ENCODE data around the gene SRP68. TPM values are rescaled to one million over a fixed set of nuclear protein-coding genes. Genes with fewer than 3 reads are reported as not detected.

Gene SRP68
- total and polyA plus RNA-seq, 4 experiments from 2014 or later, result 59.1 to 92.4 (median 85.7) TPM

GRCh38 chr17:76050538-76051467, 21.5 kb downstream of the SRP68 start:
- ChIA-PET CTCF (ENCODE audit: partially characterized antibody) (no interaction called here), POLR2A (ENCODE audit: partially characterized antibody) (no interaction called here)
- Histone ChIP-seq H3K9me3 (ENCODE audit: control insufficient read depth in 1 of 2, low read length in 2 of 2) (no peaks in the 10 kb centered on the region), H3K27ac (ENCODE audit: low read depth, low read length) (no peak overlapping the region), H3K36me3 (ENCODE audit: insufficient read depth, low read length) (peaks cover 60% of the 10 kb centered on the region), H3K4me3 (ENCODE audit: low read length in 2 of 2) (no peak overlapping the region), H3K27me3 (ENCODE audit: insufficient read depth, low read length) (no peaks in the 10 kb centered on the region), H3K4me1 (ENCODE audit: insufficient read depth, low read length) (peaks cover 6% of the 10 kb centered on the region)
- no peaks in the 10 kb centered on the region for H3K9me3 Mint-ChIP-seq
- no peak overlapping the region for H3K4me3 Mint-ChIP-seq
- no peaks in the 10 kb centered on the region for H3K27me3 Mint-ChIP-seq
- H3K27ac Mint-ChIP-seq, result peak overlapping the region in 5 of 7 donors; percentile 19 to 70 (median 56)
- intact Hi-C loops (cut with micrococcal nuclease), result no loop called here
- H3K36me3 Mint-ChIP-seq, result peaks cover 54 to 63% of the 10 kb centered on the region in 2 donors
- H3K4me1 Mint-ChIP-seq, result peaks cover 14 to 23% (median 19%) of the 10 kb centered on the region in 4 donors
- DNase-seq, result no peak

DNA sequence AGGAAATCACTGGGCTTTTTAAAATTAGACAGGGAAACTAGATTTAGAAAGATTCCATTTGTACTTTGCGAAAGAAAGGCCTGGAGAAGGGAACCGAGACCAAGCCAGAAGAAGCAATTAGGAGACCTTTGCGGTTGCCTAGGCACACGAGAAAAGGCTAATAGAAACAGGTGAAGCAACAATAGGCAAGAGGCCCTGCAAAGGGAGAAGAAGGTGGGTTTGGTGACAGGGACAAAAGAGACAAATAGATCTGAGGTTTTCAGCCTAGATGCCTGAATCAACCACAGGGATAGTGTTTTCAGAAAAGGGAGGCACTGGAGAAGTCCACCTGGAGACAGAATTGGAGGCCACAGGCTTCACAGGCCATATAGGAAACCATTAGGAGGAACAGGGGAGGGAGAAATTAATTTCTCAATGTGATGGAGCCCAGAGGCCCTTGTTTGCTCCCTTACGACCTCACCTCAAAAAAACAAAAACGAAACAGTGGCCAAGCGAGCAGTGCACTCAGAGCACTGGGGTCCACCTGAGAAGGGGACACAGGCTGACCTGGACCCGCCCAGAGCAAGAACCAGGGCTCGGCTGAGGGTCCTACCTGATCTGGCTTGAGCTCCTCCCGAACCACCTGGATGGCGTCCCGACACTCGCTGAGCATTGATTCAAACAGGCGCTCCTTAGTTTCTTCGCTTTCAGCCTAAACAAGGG, 22.3 kb downstream of the SRP68 start:
- POLR2A ChIA-PET (ENCODE audit: partially characterized antibody), result interaction anchor here (0.8 kb wide), 1 partner anchor 11 kb away, joined by 3 read pairs; no protein-coding TSS in a partner anchor
- CTCF ChIA-PET (ENCODE audit: partially characterized antibody), result no interaction called here
- H3K27ac ChIP-seq (ENCODE audit: low read depth, low read length), result no peak overlapping the region

GRCh38 chr17:76049239-76049638, 23.1 kb downstream of the SRP68 start:
- Mint-ChIP-seq H3K4me3 (peak overlapping the region in 1 of 8 donors; percentile 7), H3K27me3 (no peaks in the 10 kb centered on the region), H3K27ac (peak overlapping the region; percentile 49 to 95 (median 80)), H3K36me3 (peaks cover 66 to 76% of the 10 kb centered on the region in 2 donors), H3K9me3 (no peaks in the 10 kb centered on the region), H3K4me1 (peaks cover 14 to 23% (median 19%) of the 10 kb centered on the region in 4 donors)
- ChIA-PET CTCF (ENCODE audit: partially characterized antibody) (no interaction called here), POLR2A (ENCODE audit: partially characterized antibody) (interaction anchor here (0.8 kb wide), 1 partner anchor 12 kb away, joined by 3 read pairs; no protein-coding TSS in a partner anchor)
- DNase-seq, result no peak
- Histone ChIP-seq H3K9me3 (ENCODE audit: control insufficient read depth in 1 of 2, low read length in 2 of 2) (no peaks in the 10 kb centered on the region), H3K27ac (ENCODE audit: low read depth, low read length) (no peak overlapping the region), H3K36me3 (ENCODE audit: insufficient read depth, low read length) (peaks cover 74% of the 10 kb centered on the region), H3K4me1 (ENCODE audit: insufficient read depth, low read length) (peaks cover 6% of the 10 kb centered on the region), H3K27me3 (ENCODE audit: insufficient read depth, low read length) (no peaks in the 10 kb centered on the region), H3K4me3 (ENCODE audit: low read length in 2 of 2) (no peak overlapping the region)
- intact Hi-C loops (cut with micrococcal nuclease), result loop anchor here (2.0 kb wide), 1 partner anchor 16 kb away; no protein-coding TSS in a partner anchor

More for the DNA sequence above, 22.3 kb downstream of the SRP68 start:
- H3K36me3 Mint-ChIP-seq, result peaks cover 59 to 71% of the 10 kb centered on the region in 2 donors
- DNase-seq, result no peak
- H3K4me1 Mint-ChIP-seq, result peaks cover 14 to 23% (median 19%) of the 10 kb centered on the region in 4 donors
- Histone ChIP-seq H3K27me3 (ENCODE audit: insufficient read depth, low read length) (no peaks in the 10 kb centered on the region), H3K36me3 (ENCODE audit: insufficient read depth, low read length) (peaks cover 66% of the 10 kb centered on the region), H3K4me3 (ENCODE audit: low read length in 2 of 2) (no peak overlapping the region), H3K4me1 (ENCODE audit: insufficient read depth, low read length) (peaks cover 6% of the 10 kb centered on the region), H3K9me3 (ENCODE audit: control insufficient read depth in 1 of 2, low read length in 2 of 2) (no peaks in the 10 kb centered on the region)
- no peak overlapping the region for H3K4me3 Mint-ChIP-seq
- no peaks in the 10 kb centered on the region for H3K27me3 Mint-ChIP-seq
- H3K9me3 Mint-ChIP-seq, result no peaks in the 10 kb centered on the region
- intact Hi-C loops (cut with micrococcal nuclease), result loop anchor here (2.0 kb wide), 1 partner anchor 15 kb away; no protein-coding TSS in a partner anchor
- H3K27ac Mint-ChIP-seq, result peak overlapping the region in 5 of 7 donors; percentile 53 to 90 (median 74)

DNA sequence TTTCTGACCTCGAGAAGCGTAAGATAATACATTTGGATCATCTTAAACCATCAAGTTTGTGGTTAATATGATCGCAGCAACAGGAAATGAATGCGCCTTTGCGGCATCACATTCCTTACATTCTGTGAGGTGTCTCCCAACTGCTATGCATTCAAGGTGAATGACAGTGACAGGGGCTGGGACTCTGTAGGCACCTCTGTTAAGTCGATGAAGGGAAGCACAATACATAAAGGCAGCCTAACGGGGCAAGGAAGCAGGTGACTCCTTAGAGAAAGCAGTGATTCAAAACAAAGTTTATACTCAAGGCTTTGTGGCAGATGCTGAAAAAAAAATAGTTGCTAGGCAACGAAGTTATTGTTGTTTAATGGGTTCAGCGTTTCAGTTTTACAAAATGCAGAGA, 23.6 kb downstream of the SRP68 start:
- peaks cover 74% of the 10 kb centered on the region for H3K36me3 ChIP-seq (ENCODE audit: insufficient read depth, low read length)
- H3K4me1 ChIP-seq (ENCODE audit: insufficient read depth, low read length), result peaks cover 6% of the 10 kb centered on the region
- Mint-ChIP-seq H3K9me3 (no peaks in the 10 kb centered on the region), H3K4me3 (no peak overlapping the region), H3K4me1 (peaks cover 14 to 23% (median 19%) of the 10 kb centered on the region in 4 donors), H3K27ac (peak overlapping the region; percentile 49 to 95 (median 75)), H3K36me3 (peaks cover 66 to 76% of the 10 kb centered on the region in 2 donors), H3K27me3 (no peaks in the 10 kb centered on the region)
- CTCF ChIA-PET (ENCODE audit: partially characterized antibody), result interaction anchor here (0.6 kb wide), 1 partner anchor 457 kb away, joined by 4 read pairs; no protein-coding TSS in a partner anchor
- H3K9me3 ChIP-seq (ENCODE audit: control insufficient read depth in 1 of 2, low read length in 2 of 2), result no peaks in the 10 kb centered on the region
- no peak overlapping the region for H3K4me3 ChIP-seq (ENCODE audit: low read length in 2 of 2)
- no peaks in the 10 kb centered on the region for H3K27me3 ChIP-seq (ENCODE audit: insufficient read depth, low read length)
- intact Hi-C loops (cut with micrococcal nuclease), result loop anchor here (2.0 kb wide), 1 partner anchor 16 kb away; no protein-coding TSS in a partner anchor
- POLR2A ChIA-PET (ENCODE audit: partially characterized antibody), result no interaction called here
- peak in 4 of 5 donors; percentile 26 to 49 (median 38) for DNase-seq
- H3K27ac ChIP-seq (ENCODE audit: low read depth, low read length), result no peak overlapping the region

- H3K4me3 ChIP-seq (ENCODE audit: low read length in 2 of 2), result no peak overlapping the region
- no peak overlapping the region for H3K27ac ChIP-seq (ENCODE audit: low read depth, low read length)
- H3K4me1 ChIP-seq (ENCODE audit: insufficient read depth, low read length), result peaks cover 6% of the 10 kb centered on the region
- ChIA-PET POLR2A (ENCODE audit: partially characterized antibody) (no interaction called here), CTCF (ENCODE audit: partially characterized antibody) (interaction anchor here (0.6 to 1.4 kb wide), 5 partner anchors 13 to 457 kb away, joined by 3 to 5 read pairs (median 3); no protein-coding TSS in a partner anchor)
- peaks cover 74% of the 10 kb centered on the region for H3K36me3 ChIP-seq (ENCODE audit: insufficient read depth, low read length)
- Mint-ChIP-seq H3K36me3 (peaks cover 68 to 76% of the 10 kb centered on the region in 2 donors), H3K27me3 (no peaks in the 10 kb centered on the region), H3K27ac (peak overlapping the region in 6 of 7 donors; percentile 8 to 73 (median 52)), H3K9me3 (no peaks in the 10 kb centered on the region), H3K4me3 (no peak overlapping the region), H3K4me1 (peaks cover 14 to 23% (median 19%) of the 10 kb centered on the region in 4 donors)
- H3K27me3 ChIP-seq (ENCODE audit: insufficient read depth, low read length), result no peaks in the 10 kb centered on the region
- DNase-seq, result no peak
- no peaks in the 10 kb centered on the region for H3K9me3 ChIP-seq (ENCODE audit: control insufficient read depth in 1 of 2, low read length in 2 of 2)
- intact Hi-C loops (cut with micrococcal nuclease), result loop anchor here (2.0 kb wide), 1 partner anchor 17 kb away; no protein-coding TSS in a partner anchor
These were observed 24.2 kb downstream of the SRP68 start for GRCh38 chr17:76048025-76048605.

GRCh38 chr17:76046064-76046463, 26.3 kb downstream of the SRP68 start:
- CTCF ChIA-PET (ENCODE audit: partially characterized antibody), result interaction anchor here (0.7 to 1.5 kb wide), 4 partner anchors 30 to 932 kb away, joined by 3 to 4 read pairs (median 3); no protein-coding TSS in a partner anchor
- Histone ChIP-seq H3K4me3 (ENCODE audit: low read length in 2 of 2) (no peak overlapping the region), H3K27me3 (ENCODE audit: insufficient read depth, low read length) (no peaks in the 10 kb centered on the region), H3K27ac (ENCODE audit: low read depth, low read length) (no peak overlapping the region), H3K9me3 (ENCODE audit: control insufficient read depth in 1 of 2, low read length in 2 of 2) (no peaks in the 10 kb centered on the region), H3K36me3 (ENCODE audit: insufficient read depth, low read length) (peaks cover 80% of the 10 kb centered on the region), H3K4me1 (ENCODE audit: insufficient read depth, low read length) (peaks cover 6% of the 10 kb centered on the region)
- H3K4me1 Mint-ChIP-seq, result peaks cover 14 to 23% (median 18%) of the 10 kb centered on the region in 4 donors
- POLR2A ChIA-PET (ENCODE audit: partially characterized antibody), result no interaction called here
- intact Hi-C loops (cut with micrococcal nuclease), result no loop called here
- H3K36me3 Mint-ChIP-seq, result peaks cover 71 to 80% of the 10 kb centered on the region in 2 donors
- H3K27ac Mint-ChIP-seq, result no peak overlapping the region
- DNase-seq, result no peak
- H3K27me3 Mint-ChIP-seq, result no peaks in the 10 kb centered on the region
- H3K9me3 Mint-ChIP-seq, result no peaks in the 10 kb centered on the region
- no peak overlapping the region for H3K4me3 Mint-ChIP-seq

All from CD4-positive, alpha-beta memory T cell (primary cell).